Transverse colon (tissue), 4 donors: ENCODE data around the gene CST7.

Experiments used
- CTCF ChIP-seq, 5 experiments: fragments of 200-600 bp in 3 of 5; fragments of 450-650 bp in 2 of 5; sonication (generic) in 3 of 5; IDR thresholded peaks; 1 replicate in 2 of 5; 2 replicates in 3 of 5; pipeline ENCODE4 v1.5.1; 2016 to 2017; ENCODE audit warnings: antibody characterized with exemption in 5 of 5, inconsistent platforms in 3 of 5, mild to moderate bottlenecking in 2 of 5, moderate library complexity in 1 of 5
- EP300 ChIP-seq: sonication (generic); formaldehyde crosslinking; IDR thresholded peaks from one replicate; pipeline ENCODE4 v1.6.1; 2017; ENCODE audit warnings: antibody characterized with exemption, low read depth
- POLR2A ChIP-seq: fragments of 450-650 bp; IDR thresholded peaks from one replicate; pipeline ENCODE4 v1.6.1; 2016; ENCODE audit warnings: antibody characterized with exemption, mild to moderate bottlenecking, moderate library complexity
- POLR2AphosphoS5 ChIP-seq, 3 donors: sonication (generic); formaldehyde crosslinking; IDR thresholded peaks; one replicate each; pipeline ENCODE4 v1.6.1; 2016; ENCODE audit warnings: antibody characterized with exemption in 3 of 3

- TF ChIP-seq POLR2A, result no peak
- no peak for TF ChIP-seq CTCF (IDR thresholded peaks at IDR 0.05)
- no peak for TF ChIP-seq EP300
- TF ChIP-seq POLR2AphosphoS5 (IDR thresholded peaks at IDR 0.05), result no peak
These were observed 42.3 kb upstream of the CST7 start for GRCh38 chr20:24906806-24907205.
